ENCODE measurements around the gene USP48.
A peak's percentile ranks its signal among the peaks of the same experiment; 100 is the strongest.
"Not testable (repeated sequence)": the region's sequence is repeated elsewhere in the genome, so short reads cannot be mapped to it uniquely, and the experiment has no call there.

Gene USP48

GRCh38 chr1:21770201-21770600 is 12.7 kb downstream of the USP48 start:
- ChIA-PET CTCF (no interaction called here), POLR2A (interaction anchor here (0.6 kb wide), 1 partner anchor 129 kb away, joined by 3 read pairs; no protein-coding TSS in a partner anchor)
- H3K36me3 ChIP-seq (ENCODE audit: control insufficient read depth in 2 of 2, insufficient read depth in 1 of 2, low read length in 2 of 2): peaks cover 3 to 4% of the 10 kb centered on the region in 2 experiments; a peak in 2 of 3 replicates
- H3K27ac ChIP-seq (ENCODE audit: extremely low read depth, low read depth, low read length): no peak overlapping the region
- TF ChIP-seq ZNF398 (tag by site-specific recombination; IDR thresholded peaks at IDR 0.05) (no peak), ZNF704 (tag by site-specific recombination; IDR thresholded peaks at IDR 0.05) (no peak), ZNF112 (tag by site-specific recombination; IDR thresholded peaks at IDR 0.05) (no peak), ZBTB26 (tag by site-specific recombination; optimal IDR thresholded peaks at IDR 0.05) (no peak), ZNF548 (tag by site-specific recombination; IDR thresholded peaks at IDR 0.05) (no peak), ZNF184 (tag by site-specific recombination; IDR thresholded peaks at IDR 0.05) (no peak), KLF10 (tag by site-specific recombination; IDR thresholded peaks at IDR 0.05) (no peak), ZBTB1 (tag by site-specific recombination; IDR thresholded peaks at IDR 0.05) (no peak), ZNF354C (tag by site-specific recombination; IDR thresholded peaks at IDR 0.05; ENCODE audit: borderline replicate concordance, low read depth) (no peak), ZNF221 (tag by site-specific recombination; IDR thresholded peaks at IDR 0.05; ENCODE audit: borderline replicate concordance) (no peak), HOXC10 (CRISPR knock-in tag; IDR thresholded peaks at IDR 0.05) (no peak), ZNF785 (tag by site-specific recombination; IDR thresholded peaks at IDR 0.05) (no peak), ZFP37 (tag by site-specific recombination; IDR thresholded peaks at IDR 0.05) (no peak), ZNF280D (tag by site-specific recombination; IDR thresholded peaks at IDR 0.05) (no peak), ZBTB7A (tag by site-specific recombination; IDR thresholded peaks at IDR 0.05; ENCODE audit: low read depth) (no peak), ZSCAN30 (tag by site-specific recombination; IDR thresholded peaks at IDR 0.05) (no peak)
- H3K4me3 ChIP-seq (ENCODE audit: low read depth, low read length): no peak overlapping the region
- H3K9me3 ChIP-seq (ENCODE audit: control insufficient read depth, insufficient read depth, low read depth, low read length): no peaks in the 10 kb centered on the region
- peaks cover under 1% of the 10 kb centered on the region; the same call in 1 of the 2 replicates for H3K4me1 ChIP-seq (ENCODE audit: control insufficient read depth, insufficient read depth, low read length)

- POLR2A ChIA-PET: interaction anchor here (0.8 kb wide), 1 partner anchor 10 kb away, joined by 5 read pairs; no protein-coding TSS in a partner anchor
- CTCF ChIA-PET; H3K36me3 ChIP-seq (ENCODE audit: control insufficient read depth in 2 of 2, insufficient read depth in 1 of 2, low read length in 2 of 2); H3K4me3 ChIP-seq (ENCODE audit: low read depth, low read length); H3K27ac ChIP-seq (ENCODE audit: extremely low read depth, low read depth, low read length); H3K4me1 ChIP-seq (ENCODE audit: control insufficient read depth, insufficient read depth, low read length); H3K9me3 ChIP-seq (ENCODE audit: control insufficient read depth, insufficient read depth, low read depth, low read length): not testable (repeated sequence)
- TF ChIP-seq PRDM10 (tag by site-specific recombination; IDR thresholded peaks at IDR 0.05) (peak; percentile 72), ZNF121 (tag by site-specific recombination; IDR thresholded peaks at IDR 0.05) (0 out of 2 replicates have a peak, but pooled peaks have one; percentile 10)
These were observed 15.8 kb downstream of the USP48 start for GRCh38 chr1:21767106-21767505.
